HG02973 (cell line): ENCODE data around the gene CFAP97.
"Not testable (repeated sequence)": the region's sequence is repeated elsewhere in the genome, so short reads cannot be mapped to it uniquely, and the experiment has no call there.

Source experiments
- ATAC-seq: cut with Tn5 transposase; IDR thresholded peaks from one replicate; pipeline ENCODE4 v1.9.1; 2021; ENCODE audit warnings: moderate library complexity; ENCODE audit not compliant: unreplicated experiment

Gene CFAP97

DNA sequence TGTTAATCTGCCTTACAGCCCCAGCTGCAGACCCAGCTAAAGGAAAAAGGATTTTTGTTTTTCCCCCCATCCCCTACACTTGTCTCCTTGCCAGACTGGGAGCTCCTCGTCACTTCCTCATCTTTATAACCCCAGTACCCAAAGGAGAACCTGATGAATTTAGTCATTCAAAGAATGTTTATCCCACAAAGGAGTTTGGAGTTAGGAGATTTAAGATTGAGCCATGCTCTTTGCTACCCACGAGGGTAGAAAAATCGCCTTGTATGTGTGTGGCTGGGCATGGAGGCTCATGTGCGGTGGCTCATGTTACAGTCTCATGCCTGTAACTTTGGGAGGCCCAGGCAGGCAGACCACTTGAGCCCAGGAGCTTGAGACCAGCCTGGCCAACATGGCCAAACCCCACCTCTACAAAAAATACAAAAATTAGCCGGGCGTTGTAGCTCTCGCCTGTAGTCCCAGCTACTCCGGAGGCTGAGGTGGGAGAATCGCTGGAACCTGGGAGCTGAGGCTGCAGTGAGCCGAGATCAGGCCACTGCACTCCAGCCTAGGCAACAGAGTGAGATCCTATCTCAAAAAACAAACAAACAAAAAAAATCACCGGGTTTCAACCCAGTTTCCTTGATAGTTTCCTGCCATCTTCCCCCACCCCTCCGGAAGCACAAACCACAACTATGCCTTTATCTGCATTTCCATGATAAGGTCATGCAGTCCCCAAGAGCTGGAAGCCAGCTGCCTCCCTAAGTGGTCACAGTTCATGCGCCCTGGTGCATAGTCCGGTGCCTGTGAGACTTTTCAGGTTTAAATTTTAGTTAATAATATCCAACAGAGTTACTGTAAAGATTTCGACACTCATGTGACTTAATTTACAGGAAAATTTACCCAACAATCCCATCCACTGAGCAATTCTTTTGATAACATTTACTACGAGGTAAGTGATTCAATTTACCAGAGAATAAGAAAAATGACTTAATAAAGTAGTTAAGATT, 1.5 kb downstream of the CFAP97 start:
- ATAC-seq, result no peak

DNA sequence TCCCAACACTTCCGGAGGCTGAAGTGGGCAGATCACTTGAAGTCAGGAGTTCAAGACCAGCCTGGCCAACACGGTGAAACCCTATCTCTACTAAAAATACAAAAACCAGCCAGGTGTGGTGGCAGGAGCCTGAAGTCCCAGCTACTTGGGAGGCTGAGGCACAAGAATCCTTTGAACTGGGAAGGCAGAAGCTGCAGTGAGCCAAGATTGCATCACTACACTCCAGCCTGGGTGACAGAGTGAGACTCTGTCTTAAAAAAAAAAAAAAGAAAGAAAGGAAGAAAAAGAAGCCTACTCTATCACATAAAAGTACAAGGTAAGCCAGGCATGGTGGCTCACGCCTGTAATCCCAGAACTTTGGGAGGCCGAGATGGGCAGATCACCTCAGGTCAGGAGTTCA, 5.6 kb downstream of the CFAP97 start:
- ATAC-seq, result not testable (repeated sequence)

DNA sequence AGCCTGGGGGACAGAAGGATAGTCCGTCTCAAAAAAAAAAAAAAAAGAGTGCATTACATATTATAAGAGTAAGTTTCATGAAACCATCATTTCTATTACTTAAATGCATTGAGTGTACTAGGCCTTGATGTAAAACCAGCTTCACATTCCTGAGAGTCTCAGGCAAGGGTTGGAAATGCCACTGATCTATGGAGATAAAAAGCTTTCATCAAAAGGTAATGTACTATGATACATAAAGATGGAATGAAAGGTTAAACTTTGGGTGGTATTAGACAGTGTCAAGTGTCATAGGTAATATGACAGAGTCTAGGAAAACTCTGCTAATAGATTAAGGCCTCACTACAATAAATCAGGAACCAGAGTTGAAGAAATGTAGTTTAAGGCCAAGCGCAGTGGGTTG, 7.4 kb downstream of the CFAP97 start:
- no peak for ATAC-seq

DNA sequence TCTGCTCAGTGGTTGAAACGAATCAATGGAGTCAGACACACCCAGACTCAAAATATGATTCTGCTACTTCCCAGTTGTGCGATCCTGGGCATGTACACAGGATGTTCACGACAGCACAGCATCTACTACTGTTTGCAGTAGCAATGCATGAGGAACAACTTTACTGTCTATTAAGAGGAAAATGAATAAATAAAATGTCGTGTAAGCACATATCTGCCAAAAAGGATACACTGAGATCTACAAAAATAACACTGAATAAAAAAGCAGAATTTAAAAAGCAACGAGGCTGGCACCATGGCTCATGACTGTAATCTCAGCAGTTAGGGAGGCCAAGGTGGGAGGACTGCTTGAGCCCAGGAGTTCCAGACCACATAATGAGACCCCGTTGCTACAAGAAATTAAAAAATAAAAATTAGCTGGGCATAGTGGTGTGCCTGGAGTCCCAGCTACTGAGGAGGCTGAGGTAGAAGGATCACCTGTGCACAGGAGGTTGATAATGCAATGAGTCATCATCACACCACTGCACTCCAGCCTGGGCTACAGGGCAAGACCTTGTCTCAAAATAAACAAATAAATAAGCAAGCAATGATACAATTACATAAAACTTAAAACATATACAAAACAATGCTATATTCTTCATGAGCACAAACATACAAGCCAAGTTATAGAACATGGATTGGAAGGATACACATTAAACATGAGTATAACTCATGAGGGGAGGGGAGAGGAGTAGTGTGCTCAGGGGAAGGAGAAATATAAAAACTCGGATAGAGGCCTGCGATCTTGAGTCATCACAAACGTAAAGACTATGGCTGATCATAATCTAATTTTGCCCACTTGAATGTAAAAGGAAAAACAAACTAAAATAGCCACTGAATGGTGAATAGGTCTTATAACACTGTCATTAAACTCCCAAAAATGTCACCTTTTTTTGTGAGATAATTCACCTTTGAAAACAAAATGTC, 8.6 kb downstream of the CFAP97 start:
- ATAC-seq, result no peak

DNA sequence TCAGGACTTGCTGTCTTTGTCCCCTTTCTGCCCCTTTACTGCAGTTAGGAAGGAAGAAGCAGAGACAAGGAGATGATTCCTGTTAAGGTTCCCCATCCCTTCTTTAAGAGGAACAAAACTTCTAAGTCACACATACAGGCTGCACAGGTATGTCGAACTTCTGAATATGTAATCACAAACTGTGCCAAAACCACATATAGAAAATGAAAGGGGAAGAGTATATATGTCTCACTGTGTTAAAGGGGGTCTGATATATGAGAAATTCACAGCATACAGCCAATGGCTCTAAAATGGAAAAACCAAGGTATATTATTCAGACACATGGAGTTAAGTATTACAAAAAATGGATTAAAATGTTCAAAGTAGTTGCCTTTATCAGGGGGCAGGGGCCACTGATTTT, 11.7 kb downstream of the CFAP97 start:
- ATAC-seq, result peak; percentile 87

DNA sequence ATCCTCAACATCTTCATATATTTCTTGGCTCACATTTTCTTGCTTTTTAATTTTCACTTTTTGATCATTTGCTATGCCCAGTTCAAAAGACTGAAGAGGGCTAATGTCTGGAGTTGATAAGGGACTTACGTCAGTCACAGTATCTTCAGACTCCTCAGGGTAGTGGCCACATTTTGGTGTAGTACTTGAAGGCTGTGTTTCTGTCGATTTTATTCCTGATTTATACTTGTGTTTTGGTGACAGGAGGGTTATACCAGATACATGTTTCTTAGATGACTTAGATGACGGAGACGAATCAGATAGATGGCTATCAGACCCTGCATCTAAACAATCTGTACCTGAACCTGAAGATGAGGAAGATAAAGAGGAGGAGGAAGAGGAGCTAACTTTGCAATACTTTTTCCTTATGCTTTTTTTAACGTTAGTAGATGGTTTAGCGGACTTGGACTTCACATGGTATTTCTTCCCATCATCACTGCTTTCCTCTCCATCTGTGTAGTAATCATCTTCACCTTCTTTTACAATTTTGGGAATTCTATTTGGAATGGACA, 13.4 kb downstream of the CFAP97 start:
- no peak for ATAC-seq

DNA sequence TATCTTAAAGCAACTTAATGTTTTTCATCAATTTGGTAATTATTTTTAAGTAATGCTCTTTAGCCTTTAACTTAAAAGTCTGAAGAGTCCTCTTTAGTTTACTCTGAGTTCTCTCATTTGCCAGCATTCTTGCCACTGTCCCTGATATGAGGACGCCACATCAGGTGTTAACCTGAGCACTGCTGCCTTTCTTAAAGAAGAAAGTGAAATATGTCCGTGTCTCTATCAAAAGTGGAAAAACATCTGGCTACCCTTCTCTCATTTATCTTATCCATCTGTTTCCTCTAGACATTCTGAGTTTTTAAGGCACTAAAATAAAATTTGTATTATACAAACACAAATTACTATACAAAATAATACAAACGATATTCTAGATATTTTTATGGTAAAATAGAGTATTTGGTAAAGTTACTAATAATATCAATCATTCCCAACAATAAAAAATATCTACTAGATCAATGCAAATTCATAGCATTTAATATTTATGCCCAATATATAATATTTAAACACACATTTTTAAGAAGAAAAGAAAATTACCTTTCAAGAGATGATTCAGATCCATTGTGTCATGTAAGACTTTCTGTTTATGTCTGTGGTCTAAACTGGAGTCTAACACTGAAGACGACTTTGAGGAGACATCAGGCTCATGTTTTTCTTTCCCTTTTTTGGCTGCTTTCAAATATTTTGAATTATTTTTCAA, 14.0 kb downstream of the CFAP97 start:
- ATAC-seq, result no peak

DNA sequence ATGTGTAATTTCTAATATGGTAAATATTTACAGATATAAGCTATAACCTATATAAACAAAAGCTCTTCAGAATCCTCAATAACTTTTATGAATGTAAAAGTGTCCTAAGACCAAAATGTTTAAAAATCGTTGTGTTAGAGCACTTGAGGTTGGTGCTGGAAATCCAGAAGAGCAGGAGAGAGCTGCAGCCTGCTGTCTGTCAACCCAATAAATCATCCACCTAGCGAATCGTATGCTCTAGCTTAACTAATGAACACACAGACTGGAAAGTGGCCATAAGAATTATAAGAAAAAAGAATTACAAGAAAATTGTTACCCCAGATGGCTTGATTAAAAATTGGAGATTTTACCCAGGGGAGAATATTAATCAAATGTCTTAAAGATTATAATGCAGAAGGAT, 17.0 kb downstream of the CFAP97 start:
- ATAC-seq, result no peak

DNA sequence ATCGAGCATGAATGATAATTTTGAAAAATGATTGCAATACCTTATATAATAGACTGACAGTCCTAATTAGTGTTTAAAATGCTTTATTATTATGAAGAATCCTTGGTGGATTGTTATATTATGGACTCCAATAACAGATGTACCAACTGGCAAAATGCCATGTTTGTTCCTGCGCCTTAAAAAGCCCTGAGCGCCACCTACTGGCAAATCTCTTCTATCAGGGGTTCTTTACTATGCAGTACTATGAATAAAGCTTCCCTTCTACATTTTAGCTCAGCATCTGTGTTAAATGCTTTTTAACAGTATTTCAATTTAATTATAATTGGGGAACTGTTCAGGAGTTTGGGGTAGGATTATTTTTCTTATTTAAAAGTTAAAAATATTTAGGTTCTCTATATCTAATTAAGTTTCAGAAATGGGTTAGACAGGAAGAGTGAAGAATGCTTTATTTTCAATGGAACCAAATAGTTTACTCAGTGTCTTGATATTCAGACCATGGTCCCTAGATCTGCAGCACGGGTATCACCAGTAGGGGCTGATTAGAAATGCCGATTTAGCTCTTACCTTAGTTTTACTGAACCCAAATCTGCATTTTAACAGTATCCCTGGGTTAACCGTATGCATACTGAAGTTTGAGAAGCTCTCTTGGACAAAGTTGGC, 20.0 kb downstream of the CFAP97 start:
- no peak for ATAC-seq

DNA sequence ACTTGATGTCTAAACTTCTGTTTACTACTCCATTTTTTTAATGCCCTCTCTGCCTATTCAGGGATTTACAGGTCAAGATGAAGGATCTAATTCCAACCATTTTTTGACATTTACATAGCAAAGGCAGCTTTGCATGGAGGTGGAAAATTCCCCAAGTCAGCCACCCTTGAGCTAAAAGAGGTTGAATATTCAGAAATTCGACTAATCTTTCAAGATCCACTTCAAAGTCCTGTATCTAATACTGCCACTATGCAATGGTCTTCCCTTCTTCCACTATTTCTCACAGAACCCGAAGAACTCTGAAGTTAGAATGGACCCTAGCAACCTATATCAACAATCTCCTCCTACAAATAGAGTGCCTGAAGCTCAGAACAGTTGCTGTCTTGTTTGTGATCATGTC, 21.6 kb downstream of the CFAP97 start:
- no peak for ATAC-seq

DNA sequence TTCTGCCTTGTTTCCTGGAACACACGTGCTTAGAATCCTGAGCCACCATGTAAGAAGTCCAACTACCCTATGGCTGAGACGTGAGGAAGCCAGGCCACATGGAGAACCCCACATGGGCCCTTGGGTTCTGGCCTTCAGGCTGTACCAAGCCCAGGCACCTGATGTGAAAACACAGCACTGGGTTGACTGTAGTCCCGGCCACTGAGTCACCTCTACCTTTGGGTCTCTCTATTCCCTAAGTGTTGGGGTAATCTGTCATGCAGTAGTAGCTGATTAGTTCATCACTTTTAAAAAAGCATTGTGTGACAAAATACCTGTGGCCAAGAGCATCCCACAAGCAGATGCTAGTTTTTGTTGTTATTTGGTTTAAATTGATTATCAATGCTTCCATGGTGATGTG, 24.3 kb downstream of the CFAP97 start:
- peak; percentile 44 for ATAC-seq

DNA sequence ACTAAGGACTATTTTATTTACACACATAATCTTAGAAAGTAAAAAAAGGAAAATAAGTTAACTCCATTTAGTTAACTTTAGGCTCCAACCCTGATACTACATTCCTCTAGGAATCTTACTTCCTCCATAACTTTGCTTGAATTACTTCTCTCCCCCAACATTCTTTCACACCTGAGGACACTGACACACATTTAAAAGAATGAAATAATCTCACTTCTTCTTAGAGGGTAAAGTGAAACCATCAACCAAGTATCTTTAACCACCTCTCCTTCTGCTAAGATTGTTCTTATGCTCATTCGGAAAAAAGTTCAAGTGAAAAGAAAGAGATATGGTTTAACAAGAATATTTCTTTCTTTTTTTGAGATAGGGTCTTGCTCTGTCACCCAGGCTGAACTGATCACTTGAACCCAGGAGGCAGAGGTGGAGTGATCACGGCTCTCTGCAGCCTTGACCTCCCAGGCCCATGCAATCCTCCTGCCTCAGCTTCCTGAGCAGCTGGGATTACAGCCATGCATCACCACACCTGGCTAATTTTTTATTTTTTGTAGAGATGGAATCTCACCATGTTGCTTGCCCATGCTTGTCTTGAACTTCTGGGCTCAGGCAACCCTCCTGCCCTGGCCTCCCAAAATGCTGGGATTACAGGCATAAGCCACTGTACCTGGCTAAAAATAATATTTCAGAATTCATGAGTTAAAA, 32.3 kb downstream of the CFAP97 start:
- ATAC-seq, result peak; percentile 75

DNA sequence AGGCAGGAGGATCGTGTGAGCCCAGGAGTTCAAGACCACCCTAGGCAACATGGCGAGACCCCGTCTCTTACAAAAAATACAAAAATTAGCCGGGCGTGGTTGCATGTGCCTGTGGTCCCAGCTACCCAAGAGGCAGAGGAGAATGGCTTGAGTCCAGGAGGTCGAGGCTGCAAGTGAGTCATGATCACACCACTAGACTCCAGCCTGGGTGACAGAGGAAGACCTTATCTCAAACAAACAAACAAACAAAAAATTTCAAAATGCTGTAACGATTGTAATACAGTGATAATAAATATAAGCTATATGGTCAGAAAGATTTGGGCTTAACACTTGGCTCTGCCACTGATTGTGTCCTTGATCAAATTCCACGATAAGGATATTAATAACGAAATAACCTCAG, 36.6 kb downstream of the CFAP97 start:
- ATAC-seq, result no peak

DNA sequence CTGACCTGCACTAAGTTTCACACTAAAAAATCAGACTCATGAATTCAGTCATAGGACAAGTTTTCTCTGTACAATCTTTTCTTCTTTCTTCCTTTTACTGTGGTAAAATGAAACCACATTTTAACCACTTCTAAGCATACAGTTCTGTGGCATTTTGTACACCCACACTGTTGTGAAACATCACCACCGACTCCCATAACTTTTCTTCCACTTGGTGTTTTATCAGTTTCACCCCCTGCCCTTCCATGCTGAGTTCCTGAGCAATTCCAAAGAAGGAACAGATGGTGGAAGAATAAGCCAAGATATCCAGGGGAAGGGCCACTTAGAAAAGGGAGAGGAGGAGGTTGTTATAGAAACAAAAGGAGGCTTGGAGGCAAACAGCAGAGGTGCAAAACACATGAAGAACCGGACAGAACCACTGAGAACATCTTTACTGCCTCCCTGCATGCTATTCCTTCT, 38.2 kb downstream of the CFAP97 start:
- peak; percentile 95 for ATAC-seq

DNA sequence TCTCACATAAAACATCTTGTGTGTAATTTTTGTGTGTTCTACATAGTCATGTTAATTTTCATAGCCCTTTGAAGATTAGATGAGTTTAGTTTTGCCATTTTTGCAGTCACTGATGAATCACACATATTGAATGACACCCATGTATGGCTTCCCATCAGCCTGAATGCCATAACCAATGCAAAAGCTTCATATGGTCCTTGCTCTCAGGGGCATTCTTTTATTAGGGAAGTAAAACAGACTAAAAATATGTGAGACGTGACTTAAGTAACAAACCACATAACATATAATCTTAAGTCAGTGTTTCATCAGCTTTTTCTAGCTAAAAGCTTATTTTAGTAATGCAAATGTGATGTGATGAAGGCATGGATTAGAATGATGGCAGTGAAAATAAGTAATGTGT, 52.5 kb downstream of the CFAP97 start:
- no peak for ATAC-seq

DNA sequence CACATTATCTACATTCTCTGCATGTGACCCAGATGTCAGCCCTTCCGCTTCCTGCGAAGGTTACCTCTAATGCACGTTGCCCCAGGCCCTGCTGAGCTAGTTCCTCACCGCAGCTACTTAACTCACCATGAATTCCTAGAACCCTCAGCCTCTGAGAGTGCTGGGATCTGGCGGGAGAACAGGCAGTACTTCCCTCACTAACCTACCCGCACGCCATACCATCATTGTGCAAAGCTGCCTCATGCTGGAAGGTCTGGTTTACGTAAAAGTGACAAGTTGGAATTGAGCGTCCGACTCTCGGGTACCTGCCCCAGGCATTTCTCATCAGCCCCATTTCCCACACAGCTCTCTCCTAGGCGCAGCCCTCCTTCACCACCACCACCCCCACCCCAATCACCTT, 54.4 kb downstream of the CFAP97 start:
- ATAC-seq, result no peak

DNA sequence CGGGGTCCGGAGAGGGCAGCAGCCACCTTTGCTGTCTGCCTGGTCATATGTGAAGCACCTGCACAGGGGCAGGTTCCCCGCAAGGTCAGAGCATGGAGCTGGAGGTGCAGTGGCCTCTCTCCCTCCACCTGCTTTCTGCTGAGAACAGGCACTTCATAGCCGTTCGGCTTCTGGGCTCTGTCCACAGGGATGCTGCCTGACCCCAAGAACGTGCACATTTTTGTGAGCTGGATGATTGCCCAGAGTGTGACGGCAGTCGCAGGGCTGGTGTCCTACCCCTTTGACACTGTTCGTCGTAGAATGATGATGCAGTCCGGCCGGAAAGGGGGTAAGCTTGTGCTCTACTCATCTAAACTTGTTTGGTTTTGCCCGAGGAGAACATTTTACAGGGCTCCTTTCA, 58.2 kb downstream of the CFAP97 start:
- no peak for ATAC-seq

DNA sequence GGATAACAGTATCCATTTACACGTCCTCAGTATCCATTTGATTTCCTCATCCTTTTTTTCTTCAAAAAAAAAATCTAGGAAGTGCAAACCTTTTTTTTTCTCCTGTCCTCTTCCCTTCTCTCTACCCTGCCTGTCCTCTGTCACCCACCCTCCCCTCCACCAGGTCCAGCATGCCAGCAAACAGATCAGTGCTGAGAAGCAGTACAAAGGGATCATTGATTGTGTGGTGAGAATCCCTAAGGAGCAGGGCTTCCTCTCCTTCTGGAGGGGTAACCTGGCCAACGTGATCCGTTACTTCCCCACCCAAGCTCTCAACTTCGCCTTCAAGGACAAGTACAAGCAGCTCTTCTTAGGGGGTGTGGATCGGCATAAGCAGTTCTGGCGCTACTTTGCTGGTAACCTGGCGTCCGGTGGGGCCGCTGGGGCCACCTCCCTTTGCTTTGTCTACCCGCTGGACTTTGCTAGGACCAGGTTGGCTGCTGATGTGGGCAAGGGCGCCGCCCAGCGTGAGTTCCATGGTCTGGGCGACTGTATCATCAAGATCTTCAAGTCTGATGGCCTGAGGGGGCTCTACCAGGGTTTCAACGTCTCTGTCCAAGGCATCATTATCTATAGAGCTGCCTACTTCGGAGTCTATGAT, 59.1 kb downstream of the CFAP97 start:
- ATAC-seq, result no peak

DNA sequence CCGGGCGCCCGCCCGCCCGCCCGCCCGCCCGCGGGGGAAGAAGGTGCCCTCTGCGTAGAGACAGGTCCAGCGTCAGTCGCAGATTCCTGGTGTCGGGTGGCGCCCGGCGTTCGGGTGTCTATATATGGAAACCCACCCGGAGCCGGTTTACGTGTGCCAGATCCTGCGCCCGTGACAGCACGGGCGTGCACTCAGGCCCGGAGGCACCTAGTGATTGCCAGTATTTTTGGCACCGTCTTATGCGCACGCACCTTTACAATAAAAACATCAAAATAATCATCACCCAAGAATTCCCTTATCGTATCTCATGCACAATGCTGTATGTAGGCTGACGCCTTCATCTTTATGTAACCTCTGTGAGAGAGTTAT, 60.2 kb downstream of the CFAP97 start:
- ATAC-seq, result peak; percentile 20
